ENCODE measurements around the gene CRLF1.

Gene CRLF1

DNA sequence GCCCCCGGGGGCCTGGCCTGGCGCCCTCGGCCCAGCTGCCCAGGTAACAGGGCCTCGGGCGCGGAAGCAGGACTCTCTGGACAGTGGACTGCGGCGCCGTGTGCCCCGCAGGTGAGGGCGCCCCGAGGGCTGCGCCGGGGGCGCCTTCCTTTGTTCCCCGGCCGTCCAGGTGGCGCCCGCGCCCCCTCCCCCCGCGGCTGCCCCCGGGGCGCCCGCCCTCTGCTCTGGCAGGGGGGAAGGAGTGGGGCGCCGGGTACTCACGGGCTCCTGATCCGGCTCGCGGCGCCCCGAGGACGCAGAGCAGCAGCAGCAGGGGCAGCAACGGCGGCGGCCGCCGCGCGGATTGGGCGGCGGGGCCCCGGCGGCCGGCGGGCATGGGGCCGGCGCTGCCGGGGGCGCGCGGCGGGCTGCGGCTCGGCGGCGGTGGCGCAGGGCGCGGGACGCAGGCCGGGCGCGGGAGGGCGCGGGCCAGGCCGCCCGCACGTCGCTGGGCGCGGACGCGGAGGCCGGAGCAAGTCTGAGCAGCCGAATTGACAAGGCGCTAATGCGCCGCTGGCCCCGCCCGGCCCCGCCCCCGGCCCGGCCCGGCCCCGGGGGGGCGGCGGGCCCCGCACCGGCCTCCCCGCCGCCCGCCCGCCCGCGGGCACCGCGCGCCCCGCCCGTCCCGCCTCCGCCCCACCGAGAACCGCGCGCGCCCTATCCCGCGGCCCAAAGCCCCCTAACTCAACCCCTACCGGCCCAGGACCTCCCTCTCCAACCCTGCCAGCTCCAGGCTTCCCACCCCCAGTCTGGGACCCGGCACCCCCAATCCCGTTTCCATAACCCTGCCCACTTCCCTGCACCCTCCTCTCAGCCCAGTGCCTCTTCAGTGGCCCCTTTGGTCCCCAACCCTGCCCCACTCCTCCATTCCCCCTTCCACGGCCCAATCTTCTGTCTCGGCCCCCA lies at the start of gene CRLF1:
TSS of gene CRLF1 (minus strand) at position 519 of the 945 bp plus-strand sequence. CDS start at position 376, 143 bp downstream.
- DNase-seq (ENCODE audit: low spot score) = no peak

GRCh38 chr19:18655173-18655844 lies 48.7 kb upstream of the CRLF1 start:
- no peak for DNase-seq (ENCODE audit: low spot score)

GRCh38 chr19:18654469-18654868 lies 47.9 kb upstream of the CRLF1 start:
- DNase-seq (ENCODE audit: low spot score) = no peak

GRCh38 chr19:18653853-18654252 lies 47.3 kb upstream of the CRLF1 start:
- DNase-seq (ENCODE audit: low spot score) = no peak

DNA sequence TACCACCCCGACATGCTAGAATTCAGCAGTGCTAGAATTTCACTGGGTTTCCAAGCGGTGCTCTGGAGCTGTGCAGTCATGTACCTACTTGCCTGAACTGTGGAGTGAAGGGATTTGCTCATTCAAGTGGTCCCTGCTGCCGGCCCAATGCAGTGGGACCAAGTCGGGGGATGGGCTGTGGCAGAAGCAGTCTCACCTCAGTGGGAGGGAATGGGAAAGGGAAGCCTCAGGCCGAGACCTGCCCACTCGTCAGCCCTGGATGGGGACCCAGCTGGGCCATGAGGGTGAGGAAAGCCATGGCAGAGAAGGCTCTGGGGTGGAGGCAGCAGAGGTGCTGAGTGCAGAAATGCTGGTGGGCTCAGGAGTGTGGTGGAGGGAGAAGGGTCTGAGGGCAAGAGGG lies 45.1 kb upstream of the CRLF1 start:
- DNase-seq (ENCODE audit: low spot score) = no peak

DNA sequence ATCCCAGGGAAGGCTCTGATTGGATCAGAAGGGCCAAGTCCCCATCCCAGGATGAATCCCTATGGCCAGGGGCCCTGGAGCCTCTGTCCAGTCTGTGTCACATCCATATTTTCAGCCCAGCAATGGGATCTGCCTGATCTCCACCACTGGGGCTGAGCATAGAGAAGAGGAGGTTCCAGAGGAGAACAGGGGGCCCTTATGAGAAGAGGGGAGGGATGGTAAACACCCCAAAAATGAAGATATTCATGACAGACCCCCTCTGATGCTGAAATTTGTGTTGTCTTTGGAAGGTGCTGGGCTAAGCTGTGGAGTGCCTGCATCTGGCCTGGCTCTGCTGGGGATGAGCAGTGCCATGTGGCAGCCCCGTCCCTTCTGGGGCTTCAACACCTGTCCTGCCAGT lies 44.7 kb upstream of the CRLF1 start:
- DNase-seq (ENCODE audit: low spot score) = no peak

GRCh38 chr19:18650468-18651041 lies 44.0 kb upstream of the CRLF1 start:
- DNase-seq (ENCODE audit: low spot score) = no peak

- DNase-seq (ENCODE audit: low spot score) = no peak
Measured at GRCh38 chr19:18650021-18650390, 43.4 kb upstream of the CRLF1 start.

- no peak for DNase-seq (ENCODE audit: low spot score)
Measured at GRCh38 chr19:18649371-18650020, 42.9 kb upstream of the CRLF1 start.

DNA sequence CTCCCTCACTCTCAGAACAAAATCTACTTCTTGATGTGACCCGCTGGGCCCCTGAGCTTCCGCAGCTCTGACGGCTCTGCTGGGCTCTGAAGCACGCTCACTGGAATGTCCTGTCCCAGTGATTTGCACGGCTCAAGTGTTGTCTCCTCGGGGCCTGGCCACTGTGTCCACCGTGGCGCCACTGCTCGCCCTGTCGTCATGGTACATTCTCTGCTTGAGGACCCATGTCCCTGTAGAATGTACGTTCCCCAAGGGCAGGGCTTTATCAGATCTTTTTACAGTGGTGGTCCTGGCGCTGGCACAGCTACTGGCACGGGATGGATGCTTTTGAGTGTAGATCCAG lies 42.3 kb upstream of the CRLF1 start:
- no peak for DNase-seq (ENCODE audit: low spot score)

- DNase-seq (ENCODE audit: low spot score) = no peak
Measured at GRCh38 chr19:18647807-18648206, 41.2 kb upstream of the CRLF1 start.

GRCh38 chr19:18647371-18647767 lies 40.8 kb upstream of the CRLF1 start:
- DNase-seq (ENCODE audit: low spot score) = no peak

GRCh38 chr19:18646535-18647370 lies 40.2 kb upstream of the CRLF1 start:
- no peak for DNase-seq (ENCODE audit: low spot score)

DNA sequence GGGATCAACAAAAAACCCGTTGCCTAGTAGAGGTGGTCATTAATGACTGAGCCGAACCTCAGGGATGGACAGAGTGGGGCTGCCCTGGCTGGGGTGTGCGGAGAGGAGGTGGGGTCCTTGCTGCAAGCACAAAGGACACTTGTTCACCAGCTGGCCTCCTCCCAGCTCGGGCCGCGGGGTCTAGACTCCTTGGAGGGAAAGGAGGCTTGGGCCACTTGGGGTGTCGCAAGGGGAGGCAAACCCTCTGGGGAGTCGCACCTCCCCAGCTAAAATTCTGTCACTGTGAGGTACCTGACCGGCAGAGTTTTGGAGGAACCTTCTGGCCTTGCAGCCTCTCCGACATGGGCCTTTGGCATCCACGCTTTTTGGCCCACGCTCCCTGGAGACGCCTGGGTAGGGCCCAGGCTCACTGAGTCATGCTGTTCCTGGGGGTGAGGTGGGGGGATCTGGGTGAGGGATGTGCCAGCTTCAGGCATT lies 38.5 kb upstream of the CRLF1 start:
- no peak for DNase-seq (ENCODE audit: low spot score)

- no peak for DNase-seq (ENCODE audit: low spot score)
Measured at GRCh38 chr19:18644196-18645034, 37.8 kb upstream of the CRLF1 start.

- no peak for DNase-seq (ENCODE audit: low spot score)
Measured at GRCh38 chr19:18639706-18640243, 33.2 kb upstream of the CRLF1 start.

DNA sequence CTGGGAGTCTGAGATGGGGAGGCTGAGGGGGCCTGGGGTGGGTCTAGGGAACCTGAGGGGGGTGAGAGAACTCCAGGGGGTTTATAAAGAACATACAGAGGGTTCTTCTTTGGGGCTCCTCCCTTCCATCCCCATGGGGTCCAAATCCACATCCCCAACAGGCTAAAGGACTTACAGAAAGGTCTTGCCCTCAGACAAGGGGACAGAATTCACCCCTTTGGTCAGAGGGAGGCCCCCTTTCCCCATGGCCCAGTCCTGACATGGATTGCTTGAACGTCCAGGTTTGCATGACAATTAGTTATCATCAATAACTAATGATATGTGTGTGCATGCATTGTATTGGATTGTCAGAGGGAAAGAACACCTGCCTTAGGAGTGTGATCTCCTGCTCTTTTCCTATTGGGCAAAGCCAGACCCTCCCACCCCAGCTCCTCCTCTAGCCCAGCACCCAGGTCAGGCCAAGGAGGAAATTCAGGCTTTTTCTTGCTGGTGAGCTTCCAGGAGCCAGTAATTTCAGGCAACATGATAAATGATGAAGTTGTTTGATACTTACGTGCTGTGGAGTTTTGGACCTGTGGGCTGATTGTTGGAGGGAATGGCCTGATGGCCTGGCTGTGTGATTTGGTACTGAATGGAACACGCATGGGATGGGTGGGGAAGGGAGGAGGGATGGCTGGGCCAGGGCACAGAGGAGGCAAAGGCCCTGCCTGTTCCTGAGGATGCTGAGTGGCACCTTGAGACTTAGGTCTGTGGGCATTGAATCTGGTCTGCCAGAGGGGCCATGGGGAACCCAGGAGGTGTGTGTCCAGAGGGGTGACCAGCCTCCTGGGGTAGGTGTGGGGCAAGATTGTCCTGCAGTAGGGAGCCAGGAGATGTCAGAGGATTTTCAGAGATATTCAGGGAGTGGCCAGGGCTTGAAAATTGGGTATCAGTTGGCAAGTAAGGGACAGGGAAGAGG lies 31.4 kb upstream of the CRLF1 start:
- no peak for DNase-seq (ENCODE audit: low spot score)

- no peak for DNase-seq (ENCODE audit: low spot score)
Measured at GRCh38 chr19:18636969-18637629, 30.5 kb upstream of the CRLF1 start, which contains the start of gene KLHL26. Gene KLHL26, plus strand, starts transcription at chr19:18637028. Its CDS starts 27 bp downstream, at chr19:18637055.
